BJ (cell line): ENCODE measurements around the gene DCBLD1. TPM values are rescaled to one million over a fixed set of nuclear protein-coding genes. Genes with fewer than 3 reads are reported as not detected.

Experiments
- CTCF ChIA-PET: fragments of 350-600 bp; formaldehyde crosslinking; extraction: SDS; loops from one replicate; lab custom pipeline; 2021; ENCODE audit warnings: antibody characterized with exemption, inconsistent platforms; lab: Yijun Ruan, JAX
- POLR2A ChIA-PET: fragments of 300-600 bp; sonication (Branson Sonifier 250); formaldehyde crosslinking; extraction: SDS; loops from one replicate; lab custom pipeline; 2021; ENCODE audit warnings: antibody characterized with exemption; lab: Charles Lee
- DNase-seq: peaks from one replicate; pipeline ENCODE4 v3.0.0-alpha.2; 2011; ENCODE audit warnings: low read depth
- H3K27me3 ChIP-seq: 2 replicates; pipeline ENCODE4 v1.6.0; 2011; ENCODE audit warnings: low read length; ENCODE audit not compliant: control insufficient read depth, insufficient read depth
- H3K36me3 ChIP-seq: 2 replicates; pipeline ENCODE4 v1.5.1; 2011; ENCODE audit warnings: low read length; ENCODE audit not compliant: control insufficient read depth, insufficient read depth
- H3K4me3 ChIP-seq: 2 replicates; pipeline ENCODE4 v1.5.1; 2011; ENCODE audit warnings: low read depth, mild to moderate bottlenecking, control low read depth, low read length
- CTCF ChIP-seq: IDR thresholded peaks from 2 replicates; pipeline ENCODE4 v1.5.1; 2011; ENCODE audit warnings: low read depth, mild to moderate bottlenecking, control low read depth, inconsistent platforms, low read length, moderate library complexity; ENCODE audit not compliant: insufficient read depth
- polyA plus RNA-seq: library from polyadenylated mRNA; depleted of rRNA; stranded (reverse); fragments of >200 nt; gene quantifications from 2 replicates; pipeline ENCODE4 v1.2.3, GENCODE V29; 2011

Gene DCBLD1
- polyA plus RNA-seq, 1 experiment = 30.1 TPM

- no peak overlapping the region for H3K4me3 ChIP-seq
- no peak for DNase-seq
- POLR2A ChIA-PET = interaction anchor here (1.1 kb wide), 1 partner anchor 25 kb away, joined by 3 read pairs; no protein-coding TSS in a partner anchor
- no peaks in the 10 kb centered on the region for H3K36me3 ChIP-seq
- CTCF ChIA-PET = interaction anchor here (0.7 to 7.0 kb wide), 4 partner anchors 53 to 152 kb away, joined by 3 to 110 read pairs (median 3); partner anchors contain the start of gene GOPC
- no peak for TF ChIP-seq CTCF
- no peaks in the 10 kb centered on the region for H3K27me3 ChIP-seq
These were observed 30.8 kb upstream of the DCBLD1 start for GRCh38 chr6:117451671-117452070.

GRCh38 chr6:117456250-117456649, 26.2 kb upstream of the DCBLD1 start:
- no peak for DNase-seq
- ChIA-PET CTCF (interaction anchor here (1.2 to 1.5 kb wide), 4 partner anchors 91 to 149 kb away, joined by 3 to 4 read pairs (median 4); no protein-coding TSS in a partner anchor), POLR2A (no interaction called here)
- no peaks in the 10 kb centered on the region for H3K27me3 ChIP-seq
- H3K36me3 ChIP-seq = no peaks in the 10 kb centered on the region
- TF ChIP-seq CTCF = no peak
- H3K4me3 ChIP-seq = no peak overlapping the region

GRCh38 chr6:117456998-117457397, 25.5 kb upstream of the DCBLD1 start:
- Histone ChIP-seq H3K36me3 (no peaks in the 10 kb centered on the region), H3K27me3 (no peaks in the 10 kb centered on the region), H3K4me3 (no peak overlapping the region)
- CTCF ChIA-PET = interaction anchor here (1.0 to 1.5 kb wide), 6 partner anchors 90 to 105 kb away, joined by 3 to 4 read pairs (median 4); no protein-coding TSS in a partner anchor
- DNase-seq = no peak
- POLR2A ChIA-PET = no interaction called here
- no peak for TF ChIP-seq CTCF

GRCh38 chr6:117459204-117459944, 23.1 kb upstream of the DCBLD1 start:
- ChIA-PET CTCF (no interaction called here), POLR2A (no interaction called here)
- Histone ChIP-seq H3K36me3 (no peaks in the 10 kb centered on the region), H3K27me3 (no peaks in the 10 kb centered on the region), H3K4me3 (no peak overlapping the region)
- no peak for DNase-seq
- no peak for TF ChIP-seq CTCF

GRCh38 chr6:117463762-117464665, 18.5 kb upstream of the DCBLD1 start:
- DNase-seq = no peak
- H3K4me3 ChIP-seq = no peak overlapping the region
- ChIA-PET CTCF (interaction anchor here (0.7 to 1.5 kb wide), 5 partner anchors 14 to 1429 kb away, joined by 3 to 6 read pairs (median 3); no protein-coding TSS in a partner anchor), POLR2A (no interaction called here)
- no peaks in the 10 kb centered on the region for H3K36me3 ChIP-seq
- no peak for TF ChIP-seq CTCF
- no peaks in the 10 kb centered on the region for H3K27me3 ChIP-seq
